GM19099 (cell line): ENCODE measurements around the gene SLC50A1.

Experiments used
- POLR2A ChIP-seq: IDR thresholded peaks from 3 replicates; pipeline ENCODE4 v1.6.1; 2011; ENCODE audit warnings: low read depth; ENCODE audit not compliant: insufficient read length; ENCODE audit errors: extremely low read depth

Gene SLC50A1

GRCh38 chr1:155173478-155174323 lies 38.0 kb downstream of the SLC50A1 start, which contains the start of gene TRIM46:
TSS of gene TRIM46 (plus strand) at chr1:155173849. CDS start at chr1:155173967, 118 bp downstream.
- TF ChIP-seq POLR2A, result no peak

GRCh38 chr1:155174324-155175280 lies 39.0 kb downstream of the SLC50A1 start:
- TF ChIP-seq POLR2A, result no peak

- TF ChIP-seq POLR2A, result no peak
Measured at GRCh38 chr1:155175281-155175926, 39.8 kb downstream of the SLC50A1 start.

- TF ChIP-seq POLR2A, result no peak
Measured at GRCh38 chr1:155175927-155176371, 40.3 kb downstream of the SLC50A1 start.

- no peak for TF ChIP-seq POLR2A
Measured at GRCh38 chr1:155176544-155177071, 41.0 kb downstream of the SLC50A1 start.

- no peak for TF ChIP-seq POLR2A
Measured at GRCh38 chr1:155177192-155177917, 41.7 kb downstream of the SLC50A1 start.

- TF ChIP-seq POLR2A, result no peak
Measured at GRCh38 chr1:155177918-155178281, 42.2 kb downstream of the SLC50A1 start.

GRCh38 chr1:155178441-155179111 lies 42.9 kb downstream of the SLC50A1 start:
- TF ChIP-seq POLR2A, result no peak

GRCh38 chr1:155179112-155180031 lies 43.7 kb downstream of the SLC50A1 start:
- no peak for TF ChIP-seq POLR2A

GRCh38 chr1:155181371-155182051 lies 45.9 kb downstream of the SLC50A1 start:
- TF ChIP-seq POLR2A, result no peak

GRCh38 chr1:155182052-155182550 lies 46.4 kb downstream of the SLC50A1 start:
- TF ChIP-seq POLR2A, result no peak

GRCh38 chr1:155183775-155184221 lies 48.1 kb downstream of the SLC50A1 start:
- TF ChIP-seq POLR2A, result no peak
